WTC11 (cell line): ENCODE data around the gene TCL1B. TPM values are rescaled to one million over a fixed set of nuclear protein-coding genes. Genes with fewer than 3 reads are reported as not detected.

ENCODE experiments used
- ATAC-seq: fragments of 200-7000 bp; cut with Tn5 transposase; 2 replicates; pipeline ENCODE4 v1.10.0; 2021; ENCODE audit warnings: mild to moderate bottlenecking, moderate library complexity
- CTCF ChIA-PET: fragments of 300-600 bp; sonication (Branson Sonifier 250); formaldehyde crosslinking; loops from one replicate; lab custom pipeline; 2021; ENCODE audit warnings: antibody characterized with exemption; lab: Charles Lee
- POLR2A ChIA-PET: fragments of 350-600 bp; sonication (Branson Sonifier 250); formaldehyde crosslinking; loops from one replicate; lab custom pipeline; 2021; ENCODE audit warnings: antibody characterized with exemption; lab: Charles Lee
- DNase-seq: peaks from one replicate; pipeline ENCODE4 v3.0.0; 2021; ENCODE audit warnings: low spot score
- H3K27ac Mint-ChIP-seq: 2 replicates; pipeline ENCODE4 v1.8.0; 2021; ENCODE audit warnings: mixed read lengths
- H3K27me3 Mint-ChIP-seq: 2 replicates; pipeline ENCODE4 v1.8.0; 2021; ENCODE audit warnings: low read depth, mild to moderate bottlenecking, moderate library complexity, mixed read lengths
- H3K36me3 Mint-ChIP-seq: 2 replicates; pipeline ENCODE4 v1.8.0; 2021; ENCODE audit warnings: mixed read lengths
- H3K4me1 Mint-ChIP-seq: 2 replicates; pipeline ENCODE4 v1.8.0; 2022; ENCODE audit warnings: mixed read lengths
- H3K4me3 Mint-ChIP-seq: 2 replicates; pipeline ENCODE4 v1.8.0; 2021; ENCODE audit warnings: mild to moderate bottlenecking, moderate library complexity, mixed read lengths
- H3K9me3 Mint-ChIP-seq: 2 replicates; pipeline ENCODE4 v1.8.0; 2021; ENCODE audit warnings: mixed read lengths
- ATF2 ChIP-seq: sonication (generic); formaldehyde crosslinking; IDR thresholded peaks from 2 replicates; pipeline ENCODE4 v1.8.1; 2022; ENCODE audit warnings: low read depth, missing genetic modification reagents, borderline replicate concordance
- ATF6 ChIP-seq: sonication (generic); formaldehyde crosslinking; IDR thresholded peaks from 2 replicates; pipeline ENCODE4 v1.8.1; 2023; ENCODE audit warnings: mild to moderate bottlenecking, missing genetic modification reagents
- CTCF ChIP-seq: fragments of 200-600 bp; IDR thresholded peaks from 2 replicates; pipeline ENCODE4 v1.8.0; 2022; ENCODE audit warnings: antibody characterized with exemption
- ELF4 ChIP-seq: sonication (generic); formaldehyde crosslinking; IDR thresholded peaks from 2 replicates; pipeline ENCODE4 v1.8.1; 2022; ENCODE audit warnings: low read depth, mild to moderate bottlenecking, moderate library complexity, missing genetic modification reagents
- GTF2I ChIP-seq: fragments of 250-450 bp; sonication (Bioruptor Pico); conservative IDR thresholded peaks from 2 replicates; pipeline ENCODE4 v1.4.0; 2021; ENCODE audit warnings: mild to moderate bottlenecking
- JUN ChIP-seq: sonication (generic); formaldehyde crosslinking; IDR thresholded peaks from 2 replicates; pipeline ENCODE4 v1.8.0; 2023; ENCODE audit warnings: mild to moderate bottlenecking, missing genetic modification reagents
- OVOL2 ChIP-seq: fragments of 250-450 bp; sonication (Bioruptor Pico); IDR thresholded peaks from 2 replicates; pipeline ENCODE4 v1.9.0; 2021; ENCODE audit warnings: mild to moderate bottlenecking, borderline replicate concordance
- STAT6 ChIP-seq: sonication (generic); formaldehyde crosslinking; conservative IDR thresholded peaks from 2 replicates; pipeline ENCODE4 v1.8.1; 2023; ENCODE audit warnings: mild to moderate bottlenecking, low read depth, missing genetic modification reagents, moderate library complexity
- ZNF121 ChIP-seq: sonication (generic); formaldehyde crosslinking; IDR thresholded peaks from 2 replicates; pipeline ENCODE4 v1.8.0; 2023; ENCODE audit warnings: missing genetic modification reagents
- ZNF416 ChIP-seq: fragments of 250-450 bp; sonication (Bioruptor Pico); IDR thresholded peaks from 2 replicates; pipeline ENCODE4 v1.9.0; 2021; ENCODE audit warnings: mild to moderate bottlenecking, inconsistent platforms
- ZNF671 ChIP-seq: fragments of 250-450 bp; sonication (Bioruptor Pico); IDR thresholded peaks from 2 replicates; pipeline ENCODE4 v1.8.0; 2021; ENCODE audit warnings: mild to moderate bottlenecking
- total RNA-seq: library from RNA; stranded (reverse); gene quantifications from 3 replicates; pipeline ENCODE4 v1.2.3, GENCODE V29; 2021
- TF ChIP-seq, protein P1 (sequence below): sonication (generic); formaldehyde crosslinking; IDR thresholded peaks from 2 replicates; pipeline ENCODE4 v1.8.1; 2022; ENCODE audit warnings: missing genetic modification reagents, borderline replicate concordance
- TF ChIP-seq, protein P2 (sequence below): sonication (generic); formaldehyde crosslinking; IDR thresholded peaks from 2 replicates; pipeline ENCODE4 v1.8.1; 2023; ENCODE audit warnings: mild to moderate bottlenecking, missing genetic modification reagents, moderate library complexity
- TF ChIP-seq, protein P3 (sequence below): fragments of 250-450 bp; sonication (Bioruptor Pico); IDR thresholded peaks from 2 replicates; pipeline ENCODE4 v1.9.0; 2021; ENCODE audit warnings: moderate library complexity, mild to moderate bottlenecking, inconsistent platforms, borderline replicate concordance

Gene TCL1B
- total RNA-seq, 1 experiment from 2014 or later, result 5.7 TPM

DNA sequence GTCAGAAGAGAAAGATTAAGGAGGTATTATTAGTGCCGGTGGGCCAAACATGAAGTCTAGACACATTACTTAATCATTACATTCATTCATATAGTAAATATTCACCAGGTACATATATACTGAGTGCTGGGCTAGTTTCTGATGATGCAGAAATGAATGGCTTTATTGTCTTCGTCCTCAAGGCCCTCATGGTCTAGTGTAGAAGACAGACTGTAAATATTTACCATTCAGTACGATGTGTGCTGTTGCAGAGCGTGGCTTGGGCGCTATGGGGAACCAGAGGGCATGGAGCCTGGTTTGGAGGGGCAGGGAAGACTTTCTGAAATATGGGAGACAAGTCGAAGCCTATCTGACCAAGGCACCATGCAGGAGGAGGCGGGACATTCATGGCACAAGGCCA, 37.0 kb upstream of the TCL1B start:
- POLR2A ChIA-PET, result no interaction called here
- peaks cover 4% of the 10 kb centered on the region; the same call in 1 of the 2 replicates for H3K27me3 Mint-ChIP-seq
- H3K4me1 Mint-ChIP-seq, result peaks cover 26% of the 10 kb centered on the region
- ATAC-seq (no peak), DNase-seq (no peak)
- H3K36me3 Mint-ChIP-seq, result no peaks in the 10 kb centered on the region
- CTCF ChIA-PET, result no interaction called here
- TF ChIP-seq OVOL2 (CRISPR knock-in tag), result no peak
- no peak overlapping the region for H3K4me3 Mint-ChIP-seq
- H3K9me3 Mint-ChIP-seq, result no peaks in the 10 kb centered on the region
- no peak overlapping the region for H3K27ac Mint-ChIP-seq

DNA sequence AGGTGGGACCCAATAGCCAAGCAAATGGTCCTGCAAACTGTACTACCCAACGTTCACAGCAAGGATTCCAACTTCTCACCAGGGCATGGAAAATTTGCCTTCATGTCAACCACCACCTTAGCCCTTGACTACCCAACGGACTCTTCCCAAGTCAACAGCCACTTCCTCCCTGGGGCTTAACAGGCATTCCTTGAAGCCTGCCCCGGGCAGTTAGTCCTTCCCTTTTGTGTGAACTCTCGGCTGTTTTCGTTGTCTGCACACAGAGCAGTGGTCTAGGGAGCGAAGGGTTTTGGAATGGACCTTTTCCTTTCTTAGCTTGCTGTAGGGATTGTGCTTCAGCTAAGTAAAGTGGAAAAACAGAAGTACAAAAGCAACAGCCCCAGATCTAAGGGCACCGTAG, 35.2 kb upstream of the TCL1B start:
- no peak overlapping the region for H3K4me3 Mint-ChIP-seq
- no peak overlapping the region for H3K27ac Mint-ChIP-seq
- no peaks in the 10 kb centered on the region for H3K9me3 Mint-ChIP-seq
- no peaks in the 10 kb centered on the region for H3K36me3 Mint-ChIP-seq
- ChIA-PET POLR2A (no interaction called here), CTCF (interaction anchor here (1.7 kb wide), 1 partner anchor 447 kb away, joined by 3 read pairs; no protein-coding TSS in a partner anchor)
- ATAC-seq (no peak), DNase-seq (no peak)
- peaks cover 41% of the 10 kb centered on the region for H3K4me1 Mint-ChIP-seq
- H3K27me3 Mint-ChIP-seq, result peaks cover 4% of the 10 kb centered on the region; the same call in 1 of the 2 replicates
- TF ChIP-seq ZNF121, result peak; percentile 51; the same call in 1 of the 2 replicates
- TF ChIP-seq CTCF, result no peak

GRCh38 chr14:95651821-95652583, 34.2 kb upstream of the TCL1B start:
- Mint-ChIP-seq H3K4me3 (no peak overlapping the region), H3K27ac (peak overlapping the region; percentile 75), H3K9me3 (no peaks in the 10 kb centered on the region), H3K36me3 (no peaks in the 10 kb centered on the region), H3K4me1 (peaks cover 46% of the 10 kb centered on the region), H3K27me3 (peaks cover 4% of the 10 kb centered on the region; the same call in 1 of the 2 replicates)
- ATAC-seq (no peak; the same call in 1 of the 2 replicates), DNase-seq (no peak)
- POLR2A ChIA-PET, result interaction anchor here (0.7 kb wide), 1 partner anchor 34 kb away, joined by 5 read pairs; the partner anchor contains the start of gene TCL1B
- CTCF ChIA-PET, result interaction anchor here (0.6 to 1.7 kb wide), 4 partner anchors 14 to 446 kb away, joined by 3 to 5 read pairs (median 3); no protein-coding TSS in a partner anchor
- TF ChIP-seq ELF4 (CRISPR knock-in tag), result no peak
- TF ChIP-seq JUN (CRISPR knock-in tag), result no peak
- TF ChIP-seq, protein P1, sequence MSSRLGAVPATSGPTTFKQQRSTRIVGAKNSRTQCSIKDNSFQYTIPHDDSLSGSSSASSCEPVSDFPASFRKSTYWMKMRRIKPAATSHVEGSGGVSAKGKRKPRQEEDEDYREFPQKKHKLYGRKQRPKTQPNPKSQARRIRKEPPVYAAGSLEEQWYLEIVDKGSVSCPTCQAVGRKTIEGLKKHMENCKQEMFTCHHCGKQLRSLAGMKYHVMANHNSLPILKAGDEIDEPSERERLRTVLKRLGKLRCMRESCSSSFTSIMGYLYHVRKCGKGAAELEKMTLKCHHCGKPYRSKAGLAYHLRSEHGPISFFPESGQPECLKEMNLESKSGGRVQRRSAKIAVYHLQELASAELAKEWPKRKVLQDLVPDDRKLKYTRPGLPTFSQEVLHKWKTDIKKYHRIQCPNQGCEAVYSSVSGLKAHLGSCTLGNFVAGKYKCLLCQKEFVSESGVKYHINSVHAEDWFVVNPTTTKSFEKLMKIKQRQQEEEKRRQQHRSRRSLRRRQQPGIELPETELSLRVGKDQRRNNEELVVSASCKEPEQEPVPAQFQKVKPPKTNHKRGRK (CRISPR knock-in tag), result no peak
- TF ChIP-seq, protein P2, sequence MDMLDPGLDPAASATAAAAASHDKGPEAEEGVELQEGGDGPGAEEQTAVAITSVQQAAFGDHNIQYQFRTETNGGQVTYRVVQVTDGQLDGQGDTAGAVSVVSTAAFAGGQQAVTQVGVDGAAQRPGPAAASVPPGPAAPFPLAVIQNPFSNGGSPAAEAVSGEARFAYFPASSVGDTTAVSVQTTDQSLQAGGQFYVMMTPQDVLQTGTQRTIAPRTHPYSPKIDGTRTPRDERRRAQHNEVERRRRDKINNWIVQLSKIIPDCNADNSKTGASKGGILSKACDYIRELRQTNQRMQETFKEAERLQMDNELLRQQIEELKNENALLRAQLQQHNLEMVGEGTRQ, result no peak
- no peak for TF ChIP-seq ATF6
- TF ChIP-seq ZNF416 (CRISPR knock-in tag), result no peak
- no peak for TF ChIP-seq ATF2 (CRISPR knock-in tag)
- TF ChIP-seq STAT6 (CRISPR knock-in tag), result no peak
- no peak for TF ChIP-seq GTF2I
- no peak for TF ChIP-seq ZNF671
- TF ChIP-seq, protein P3, sequence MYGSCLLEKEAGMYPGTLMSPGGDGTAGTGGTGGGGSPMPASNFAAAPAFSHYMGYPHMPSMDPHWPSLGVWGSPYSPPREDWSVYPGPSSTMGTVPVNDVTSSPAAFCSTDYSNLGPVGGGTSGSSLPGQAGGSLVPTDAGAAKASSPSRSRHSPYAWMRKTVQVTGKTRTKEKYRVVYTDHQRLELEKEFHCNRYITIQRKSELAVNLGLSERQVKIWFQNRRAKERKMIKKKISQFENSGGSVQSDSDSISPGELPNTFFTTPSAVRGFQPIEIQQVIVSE (CRISPR knock-in tag), result no peak
